Uterus (tissue), 2 donors: ENCODE data around the gene KCNQ1OT1.

ENCODE experiments used
- POLR2A ChIP-seq, 2 donors: fragments of 450-650 bp; IDR thresholded peaks; one replicate each; pipeline ENCODE4 v1.6.1; 2016; ENCODE audit warnings: antibody characterized with exemption in 2 of 2, mild to moderate bottlenecking in 1 of 2, moderate library complexity in 1 of 2
- TF ChIP-seq, protein P1 (sequence below), 4 experiments: fragments of 200-600 bp in 2 of 4; fragments of 450-650 bp in 2 of 4; sonication (generic) in 2 of 4; IDR thresholded peaks; one replicate each; pipeline ENCODE4 v1.5.1; 2016 to 2019; ENCODE audit warnings: antibody characterized with exemption in 4 of 4, mild to moderate bottlenecking in 2 of 4, moderate library complexity in 1 of 4

DNA sequence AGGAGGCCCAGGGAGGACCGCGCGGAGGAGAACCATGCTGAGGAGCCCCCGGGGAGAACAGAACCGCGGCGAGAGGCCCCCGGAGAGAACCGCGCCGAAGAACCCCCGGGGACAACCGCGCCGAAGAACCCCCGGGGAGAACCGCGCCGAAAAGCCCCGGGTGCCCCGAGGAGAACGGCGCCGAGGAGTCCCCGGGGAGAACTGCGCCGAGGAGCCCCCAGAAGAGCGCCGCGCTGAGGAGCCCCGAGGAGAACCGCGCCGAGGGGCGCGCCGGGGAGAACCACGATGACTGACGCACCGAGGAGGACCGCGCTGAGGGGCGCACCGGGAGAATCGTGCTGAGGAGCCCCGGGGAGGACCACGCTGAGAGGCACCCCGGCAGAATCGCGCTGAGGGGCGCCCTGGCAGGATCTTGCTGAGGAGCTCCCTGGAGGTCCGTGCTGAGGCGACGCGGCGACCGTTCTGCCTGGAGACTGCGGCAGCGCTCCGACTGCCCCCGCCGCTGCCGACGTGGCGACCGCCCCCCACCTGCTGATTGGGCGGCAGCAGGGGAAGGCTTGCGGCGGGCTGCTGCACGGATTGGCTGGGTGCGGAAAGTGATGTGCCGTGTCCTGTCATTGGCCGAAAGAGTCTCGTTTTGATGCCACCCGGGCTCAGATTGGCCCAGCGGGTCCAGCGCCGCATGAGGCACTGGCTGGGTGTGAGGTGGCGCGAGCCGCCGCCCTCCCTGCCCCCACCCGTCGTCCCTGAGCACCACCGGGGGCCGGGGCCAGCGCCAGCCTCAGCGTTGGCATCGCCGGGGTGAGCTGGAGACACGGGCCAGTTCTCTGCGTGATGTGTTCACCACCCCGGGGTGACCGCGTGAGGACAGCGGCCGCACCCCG lies at the start of gene KCNQ1OT1:
- TF ChIP-seq, protein P1, sequence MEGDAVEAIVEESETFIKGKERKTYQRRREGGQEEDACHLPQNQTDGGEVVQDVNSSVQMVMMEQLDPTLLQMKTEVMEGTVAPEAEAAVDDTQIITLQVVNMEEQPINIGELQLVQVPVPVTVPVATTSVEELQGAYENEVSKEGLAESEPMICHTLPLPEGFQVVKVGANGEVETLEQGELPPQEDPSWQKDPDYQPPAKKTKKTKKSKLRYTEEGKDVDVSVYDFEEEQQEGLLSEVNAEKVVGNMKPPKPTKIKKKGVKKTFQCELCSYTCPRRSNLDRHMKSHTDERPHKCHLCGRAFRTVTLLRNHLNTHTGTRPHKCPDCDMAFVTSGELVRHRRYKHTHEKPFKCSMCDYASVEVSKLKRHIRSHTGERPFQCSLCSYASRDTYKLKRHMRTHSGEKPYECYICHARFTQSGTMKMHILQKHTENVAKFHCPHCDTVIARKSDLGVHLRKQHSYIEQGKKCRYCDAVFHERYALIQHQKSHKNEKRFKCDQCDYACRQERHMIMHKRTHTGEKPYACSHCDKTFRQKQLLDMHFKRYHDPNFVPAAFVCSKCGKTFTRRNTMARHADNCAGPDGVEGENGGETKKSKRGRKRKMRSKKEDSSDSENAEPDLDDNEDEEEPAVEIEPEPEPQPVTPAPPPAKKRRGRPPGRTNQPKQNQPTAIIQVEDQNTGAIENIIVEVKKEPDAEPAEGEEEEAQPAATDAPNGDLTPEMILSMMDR (IDR thresholded peaks at IDR 0.05) = no peak
- TF ChIP-seq POLR2A (IDR thresholded peaks at IDR 0.05) = peak; percentile 89 to 96
